GM10266 (cell line): ENCODE measurements around the gene HAVCR1.
"Not testable (repeated sequence)": the region's sequence is repeated elsewhere in the genome, so short reads cannot be mapped to it uniquely, and the experiment has no call there.

ENCODE experiments used
- DNase-seq: peaks from one replicate; pipeline ENCODE4 v3.0.0; 2012; ENCODE audit errors: extremely low spot score
- CTCF ChIP-seq: IDR thresholded peaks from 2 replicates; pipeline ENCODE4 v1.5.1; 2012; ENCODE audit warnings: mild to moderate bottlenecking, low read depth; ENCODE audit not compliant: control insufficient read depth, insufficient read depth; ENCODE audit errors: missing control alignments

The HAVCR1 gene

DNA sequence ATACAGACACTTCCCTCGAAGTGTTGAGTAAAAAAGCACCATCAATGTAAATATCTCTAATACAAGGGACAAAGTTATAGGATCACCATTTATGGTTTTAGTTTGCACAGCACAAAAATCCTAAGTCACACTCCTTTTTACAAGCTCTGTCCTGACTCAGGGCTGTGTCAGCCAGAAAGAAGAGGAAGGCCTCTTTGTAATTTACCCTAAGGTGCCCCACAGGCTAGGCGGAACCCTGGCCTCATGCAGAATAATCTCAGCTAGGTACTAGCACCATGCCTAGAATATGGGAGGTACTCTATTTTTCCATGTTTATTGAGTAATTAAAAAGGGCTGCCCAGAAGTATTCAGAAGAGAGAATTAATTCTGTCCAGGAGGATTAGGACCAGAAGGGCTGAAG is 36.9 kb downstream of the HAVCR1 start:
- no peak for TF ChIP-seq CTCF
- no peak for DNase-seq

GRCh38 chr5:157020511-157021222 is 38.2 kb downstream of the HAVCR1 start:
- no peak for DNase-seq
- no peak for TF ChIP-seq CTCF

GRCh38 chr5:157020002-157020401 is 38.9 kb downstream of the HAVCR1 start:
- no peak for TF ChIP-seq CTCF

DNA sequence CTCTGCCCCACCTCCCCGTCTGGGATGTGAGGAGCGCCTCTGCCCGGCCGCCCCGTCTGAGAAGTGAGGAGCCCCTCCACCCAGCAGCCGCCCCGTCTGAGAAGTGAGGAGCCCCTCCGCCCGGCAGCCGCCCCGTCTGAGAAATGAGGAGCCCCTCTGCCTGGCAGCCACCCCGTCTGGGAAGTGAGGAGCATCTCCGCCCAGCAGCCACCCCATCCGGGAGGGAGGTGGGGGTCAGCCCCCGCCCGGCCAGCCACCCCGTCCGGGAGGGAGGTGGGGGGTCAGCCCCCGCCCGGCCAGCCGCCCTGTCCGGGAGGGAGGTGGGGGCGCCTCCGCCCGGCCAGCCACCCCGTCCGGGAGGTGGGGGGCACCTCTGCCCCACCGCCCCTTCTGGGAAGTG is 44.8 kb downstream of the HAVCR1 start:
- not testable (repeated sequence) for DNase-seq

More at GRCh38 chr5:157020002-157020401, 38.9 kb downstream of the HAVCR1 start:
- DNase-seq = no peak

- no peak for TF ChIP-seq CTCF
- DNase-seq = no peak
Measured at GRCh38 chr5:157006262-157006661, 52.7 kb downstream of the HAVCR1 start.

- DNase-seq = peak; percentile 43
- no peak for TF ChIP-seq CTCF
Measured at GRCh38 chr5:157004893-157005551, 53.9 kb downstream of the HAVCR1 start.

GRCh38 chr5:156991714-156992113 is 67.2 kb downstream of the HAVCR1 start:
- no peak for TF ChIP-seq CTCF
- no peak for DNase-seq

- DNase-seq = no peak
- TF ChIP-seq CTCF = no peak
Measured at GRCh38 chr5:156984064-156984463, 74.9 kb downstream of the HAVCR1 start.
